Astrocyte of the cerebellum (primary cell): ENCODE measurements around the gene KIF5B.

ENCODE experiments used
- DNase-seq: peaks from one replicate; pipeline ENCODE4 v3.0.0-alpha.2; 2011; ENCODE audit warnings: low read depth
- H3K4me3 ChIP-seq: 2 replicates; pipeline ENCODE4 v1.5.1; 2011; ENCODE audit warnings: mild to moderate bottlenecking, low read depth, low read length, moderate library complexity
- CTCF ChIP-seq: IDR thresholded peaks from 2 replicates; pipeline ENCODE4 v1.5.1; 2012; ENCODE audit warnings: low read length, low read depth, moderate library complexity, mild to moderate bottlenecking; ENCODE audit errors: missing control alignments
- in situ Hi-C: cut with HindIII; loops from 2 replicates; pipeline ENCODE4 v1.10.0; 2017; ENCODE audit warnings: low sequenced_read_pairs

KIF5B gene

GRCh38 chr10:32095116-32095733 is 39.0 kb upstream of the KIF5B start:
- no peak for DNase-seq
- in situ Hi-C loops = no loop called here
- H3K4me3 ChIP-seq = no peak overlapping the region
- no peak for TF ChIP-seq CTCF

- no peak for DNase-seq
- no peak overlapping the region for H3K4me3 ChIP-seq
- no peak for TF ChIP-seq CTCF
- in situ Hi-C loops = no loop called here
Observed at GRCh38 chr10:32093650-32094049, 37.4 kb upstream of the KIF5B start.

GRCh38 chr10:32091046-32091445 is 34.8 kb upstream of the KIF5B start:
- in situ Hi-C loops = no loop called here
- TF ChIP-seq CTCF = no peak
- DNase-seq = no peak
- no peak overlapping the region for H3K4me3 ChIP-seq

GRCh38 chr10:32084185-32084851 is 28.1 kb upstream of the KIF5B start:
- in situ Hi-C loops = no loop called here
- no peak for TF ChIP-seq CTCF
- DNase-seq = no peak
- H3K4me3 ChIP-seq = no peak overlapping the region

GRCh38 chr10:32077896-32078485 is 21.8 kb upstream of the KIF5B start:
- DNase-seq = no peak
- no peak overlapping the region for H3K4me3 ChIP-seq
- in situ Hi-C loops = no loop called here
- TF ChIP-seq CTCF = no peak

GRCh38 chr10:32073659-32074058 is 17.4 kb upstream of the KIF5B start:
- no peak overlapping the region for H3K4me3 ChIP-seq
- DNase-seq = no peak
- no peak for TF ChIP-seq CTCF
- in situ Hi-C loops = no loop called here
